Heart left ventricle (tissue), 16 donors: Measurements from ENCODE around the gene HCFC2. TPM values are rescaled to one million over a fixed set of nuclear protein-coding genes. Genes with fewer than 3 reads are reported as not detected.

Source experiments
- ATAC-seq, 4 donors: fragments of 200-7000 bp; cut with Tn5 transposase; one replicate each; pipeline ENCODE4 v1.9.1; 2020 to 2022; ENCODE audit warnings: moderate library complexity in 4 of 4, mild to moderate bottlenecking in 3 of 4, moderate number of reproducible peaks in 1 of 4
- DNase-seq, 5 donors: peaks; one replicate each; pipeline ENCODE4 v3.0.0-alpha.2; 2020
- H3K27ac ChIP-seq, 12 donors: fragments of 200-600 bp; sonication (generic) in 4 of 12; one replicate each; pipeline versions ENCODE4 v1.5.0 to v1.8.0; 2016 to 2022; ENCODE audit warnings: mild to moderate bottlenecking in 2 of 12
- H3K27me3 ChIP-seq, 9 donors: fragments of 200-600 bp; sonication (generic) in 2 of 9; one replicate each; pipeline versions ENCODE4 v1.5.1 to v1.8.0; 2016 to 2022; ENCODE audit warnings: mild to moderate bottlenecking in 3 of 9
- H3K36me3 ChIP-seq, 9 donors: fragments of 200-600 bp; sonication (generic) in 2 of 9; one replicate each; pipeline versions ENCODE4 v1.5.0 to v1.8.0; 2018 to 2022; ENCODE audit warnings: mild to moderate bottlenecking in 2 of 9
- H3K4me1 ChIP-seq, 12 donors: fragments of 200-600 bp; sonication (generic) in 4 of 12; one replicate each; pipeline versions ENCODE4 v1.5.0 to v1.8.0; 2016 to 2022; ENCODE audit warnings: mild to moderate bottlenecking in 3 of 12
- H3K4me3 ChIP-seq, 12 donors: fragments of 200-600 bp; sonication (generic) in 4 of 12; one replicate each; pipeline versions ENCODE4 v1.5.0 to v1.8.0; 2017 to 2022; ENCODE audit warnings: mild to moderate bottlenecking in 9 of 12, moderate library complexity in 4 of 12
- H3K9me3 ChIP-seq, 12 donors: fragments of 200-600 bp; sonication (generic) in 4 of 12; one replicate each; pipeline versions ENCODE4 v1.5.0 to v1.8.0; 2016 to 2022; ENCODE audit warnings: mild to moderate bottlenecking in 1 of 12
- CTCF ChIP-seq, 12 donors: fragments of 200-600 bp; sonication (generic) in 4 of 12; IDR thresholded peaks; one replicate each; pipeline versions ENCODE4 v1.5.0 to v1.8.0; 2018 to 2022; ENCODE audit warnings: antibody characterized with exemption in 12 of 12, mild to moderate bottlenecking in 5 of 12
- POLR2A ChIP-seq, 2 donors: fragments of 450-650 bp; IDR thresholded peaks; one replicate each; pipeline ENCODE4 v1.6.1; 2017; ENCODE audit warnings: antibody characterized with exemption in 2 of 2, mild to moderate bottlenecking in 2 of 2, moderate library complexity in 2 of 2
- WGBS, 4 donors: extraction: QIAGEN DNeasy Blood & Tissue Kit in 2 of 4; methylation state at CpG; one replicate each; pipeline versions ENCODE4 v1.1.5 to v1.1.7; 2013 to 2018; 5-methylcytosine and 5-hydroxymethylcytosine counted together
- intact Hi-C, 10 donors: fragments of 100-400 bp; cut with DNase I; formaldehyde crosslinking; loops; one replicate each; pipeline versions ENCODE4 v1.11.1 to v1.14.2; 2022
- polyA plus RNA-seq, 2 donors: library from polyadenylated mRNA; stranded (reverse); fragments of 200-250 nt; gene quantifications; one replicate each; pipeline ENCODE4 v1.2.3, GENCODE V29; 2013
- total RNA-seq, 9 donors: library from RNA; depleted of rRNA in 2 of 9; stranded (reverse); fragments of >200 nt in 2 of 9; fragmentation: NEBNext Ultra II Directional in 3 of 9; extraction: Animal tissue kit (Norgen Biotek cat#: 25700) in 3 of 9; gene quantifications; one replicate each; pipeline versions ENCODE4 v1.1.0 to v1.2.4, GENCODE V29; 2016 to 2023
- donor health status: ischemic (EF 13 %, LVEDD 7.1; RV severe dilation, severe dysfunction).
- donor health status: healthy with polysubstance abuse.
- donor health status: DM: no; HTN: yes; CAD: no.
- donor health status: DM: no; HTN: no; CAD: no.
- donor health status: ischemic (EF 25% LVEDD 6.9; RV normal size, moderate dysfunction).
- donor health status: ischemic (EF 25% LVEDD 5.7; RV mildly dilated, moderate dysfunction).
- donor health status: healthy.
- donor health status: DM: yes; HTN: yes; CAD: no.
- donor health status: ischemic (EF 35%, LVEDD 5.7; RV mildly dilated, moderate dysfunction).
- donor health status: nonischemic (EF 11% LVEDD 7.7; RV severe dilation, severe dysfunction).
- donor health status: DM: yes; HTN: yes; CAD: no.
- donor health status: PGD.
- donor health status: ischemic (EF 29% LVEDD 5.4; RV normal size, mild dysfunction).
- donor health status: nonischemic (EF 23%, LVEDD 6.1; RV moderate dilation, normal function).

HCFC2 gene
- total and polyA plus RNA-seq, 11 donors, result 4.8 to 14.0 (median 9.0) TPM

GRCh38 chr12:104079024-104079423 lies 14.7 kb downstream of the HCFC2 start:
- ATAC-seq (peak; percentile 51 to 92 (median 79)), DNase-seq (no peak)
- no peak overlapping the region for H3K27ac ChIP-seq
- no peaks in the 10 kb centered on the region for H3K27me3 ChIP-seq
- TF ChIP-seq CTCF (IDR thresholded peaks at IDR 0.05), result no peak
- no peak for TF ChIP-seq POLR2A (IDR thresholded peaks at IDR 0.05)
- H3K36me3 ChIP-seq, result peaks cover 0 to 81% (median 54%) of the 10 kb centered on the region in 9 donors
- H3K4me3 ChIP-seq, result no peak overlapping the region
- H3K9me3 ChIP-seq, result no peaks in the 10 kb centered on the region
- 60 to 75% (median 64%) methylated on average over 1 of the region's 1 CpG for WGBS, 4 donors
- H3K4me1 ChIP-seq, result peaks cover 0 to 17% (median 7%) of the 10 kb centered on the region in 12 donors
- intact Hi-C loops, result no loop called here

DNA sequence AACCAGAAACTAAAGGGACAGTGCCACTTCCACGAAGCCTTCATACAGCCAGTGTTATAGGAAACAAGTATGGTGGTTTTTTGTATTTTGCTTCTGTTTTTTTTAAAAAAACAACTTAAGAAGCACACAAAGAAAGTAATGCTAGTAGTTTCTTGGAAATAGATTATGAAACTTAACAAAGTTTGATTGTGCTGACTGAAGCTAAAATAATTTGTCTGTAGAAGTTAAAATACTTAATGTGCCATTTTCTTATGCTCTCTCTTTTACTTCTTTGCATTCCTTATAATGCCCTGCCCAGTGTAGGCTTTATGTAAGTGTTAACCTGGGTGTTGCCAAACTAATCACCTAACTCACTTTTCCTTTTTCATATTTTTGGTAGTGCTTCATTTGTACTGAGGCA lies 16.4 kb downstream of the HCFC2 start:
- Histone ChIP-seq H3K36me3 (peaks cover 0 to 85% (median 58%) of the 10 kb centered on the region in 9 donors), H3K9me3 (no peaks in the 10 kb centered on the region), H3K27me3 (no peaks in the 10 kb centered on the region), H3K4me3 (no peak overlapping the region), H3K4me1 (peaks cover 0 to 17% (median 8%) of the 10 kb centered on the region in 12 donors), H3K27ac (peak overlapping the region in 1 of 12 donors; percentile 16)
- DNase-seq (no peak), ATAC-seq (no peak)
- intact Hi-C loops, result no loop called here
- TF ChIP-seq CTCF (IDR thresholded peaks at IDR 0.05) (no peak), POLR2A (IDR thresholded peaks at IDR 0.05) (no peak)
- WGBS, 4 donors, result 87 to 95% (median 92%) methylated on average over 1 of the region's 1 CpG

- 90 to 94% (median 92%) methylated on average over 8 of the region's 8 CpGs for WGBS, 4 donors
- TF ChIP-seq POLR2A (IDR thresholded peaks at IDR 0.05) (no peak), CTCF (IDR thresholded peaks at IDR 0.05) (no peak)
Measured at GRCh38 chr12:104083769-104084475, 19.6 kb downstream of the HCFC2 start.

DNA sequence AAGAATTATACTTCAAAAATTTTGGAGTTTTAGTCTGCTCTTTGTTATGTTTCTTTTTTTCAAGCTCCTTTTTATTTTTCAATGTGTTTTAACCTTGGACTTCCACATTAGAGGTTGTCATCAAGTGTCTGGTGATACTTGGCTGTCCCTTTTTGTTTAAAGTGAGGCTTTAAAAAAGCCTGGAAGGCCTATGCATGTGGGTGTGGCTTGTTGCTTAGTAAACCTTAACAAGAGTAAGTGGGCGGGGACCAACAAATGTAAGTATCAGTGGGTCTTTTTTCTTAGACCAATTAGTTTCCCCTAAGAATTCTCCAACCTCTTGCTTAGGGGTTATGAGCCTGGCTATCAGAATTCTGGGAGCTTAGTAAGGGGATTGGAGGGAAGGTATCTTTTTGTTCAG lies 26.4 kb downstream of the HCFC2 start:
- 92 to 100% (median 97%) methylated on average over 1 of the region's 1 CpG for WGBS, 4 donors
- ATAC-seq (no peak), DNase-seq (no peak)
- TF ChIP-seq CTCF (IDR thresholded peaks at IDR 0.05), result no peak
- TF ChIP-seq POLR2A (IDR thresholded peaks at IDR 0.05), result no peak
- Histone ChIP-seq H3K4me3 (no peak overlapping the region), H3K27ac (no peak overlapping the region), H3K36me3 (peaks cover 0 to 100% (median 97%) of the 10 kb centered on the region in 9 donors), H3K27me3 (no peaks in the 10 kb centered on the region), H3K9me3 (no peaks in the 10 kb centered on the region), H3K4me1 (no peaks in the 10 kb centered on the region)
- intact Hi-C loops, result loop anchor here in 3 of 10 donors (10.0 kb wide), 3 partner anchors 106 to 146 kb away; a partner anchor contains a TSS

More at GRCh38 chr12:104083769-104084475, 19.6 kb downstream of the HCFC2 start:
- ATAC-seq (no peak), DNase-seq (no peak)
- intact Hi-C loops, result no loop called here
- Histone ChIP-seq H3K27ac (no peak overlapping the region), H3K36me3 (peaks cover 0 to 99% (median 82%) of the 10 kb centered on the region in 9 donors), H3K27me3 (no peaks in the 10 kb centered on the region), H3K4me3 (no peak overlapping the region), H3K9me3 (no peaks in the 10 kb centered on the region), H3K4me1 (peaks cover 0 to 17% (median 8%) of the 10 kb centered on the region in 12 donors)
